HG02759 (cell line): Measurements from ENCODE around the gene NDST1.

Experiments
- ATAC-seq: cut with Tn5 transposase; IDR thresholded peaks from one replicate; pipeline ENCODE4 v1.9.1; 2021; ENCODE audit warnings: mild to moderate bottlenecking, moderate library complexity; ENCODE audit not compliant: unreplicated experiment

NDST1 gene

GRCh38 chr5:150583541-150584225 lies 75.8 kb downstream of the NDST1 start:
- ATAC-seq, result no peak

DNA sequence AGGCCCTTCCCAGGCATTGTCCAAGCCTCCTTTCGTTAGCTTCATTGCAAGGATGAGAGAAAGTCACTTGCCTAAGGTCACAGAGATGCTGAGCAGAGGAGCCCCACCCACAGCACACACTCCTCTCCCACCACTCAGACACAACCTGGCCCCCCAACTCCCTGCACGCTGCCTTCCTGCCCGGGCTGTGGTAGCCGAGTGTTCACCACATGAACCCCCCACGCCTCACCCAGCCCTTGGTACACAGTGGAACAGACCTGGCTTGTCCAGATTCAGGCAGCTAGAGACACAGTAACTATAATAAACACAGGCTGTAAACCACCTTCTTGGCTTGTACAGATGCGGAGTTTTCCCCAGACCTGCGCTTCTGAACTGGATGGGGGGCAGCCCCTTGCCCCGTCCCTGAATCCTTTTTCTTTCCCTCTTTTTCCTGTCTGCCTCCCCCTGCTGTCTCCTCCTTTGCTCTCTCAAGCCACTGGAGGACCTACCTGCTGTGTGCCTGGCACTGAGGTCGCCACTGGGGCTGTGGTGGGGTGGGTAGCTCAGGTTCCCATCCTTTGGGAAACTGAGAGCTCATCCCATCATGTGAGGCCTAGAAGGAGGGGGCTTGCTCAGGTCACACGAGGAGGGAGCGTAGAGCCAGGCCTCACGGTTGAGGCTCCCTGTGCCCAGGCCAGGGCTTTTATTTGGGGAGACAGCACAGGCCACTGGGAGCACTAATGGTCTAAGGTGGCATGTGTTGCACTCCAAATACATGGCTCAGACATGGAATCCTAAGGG lies 76.8 kb downstream of the NDST1 start:
- ATAC-seq, result no peak

DNA sequence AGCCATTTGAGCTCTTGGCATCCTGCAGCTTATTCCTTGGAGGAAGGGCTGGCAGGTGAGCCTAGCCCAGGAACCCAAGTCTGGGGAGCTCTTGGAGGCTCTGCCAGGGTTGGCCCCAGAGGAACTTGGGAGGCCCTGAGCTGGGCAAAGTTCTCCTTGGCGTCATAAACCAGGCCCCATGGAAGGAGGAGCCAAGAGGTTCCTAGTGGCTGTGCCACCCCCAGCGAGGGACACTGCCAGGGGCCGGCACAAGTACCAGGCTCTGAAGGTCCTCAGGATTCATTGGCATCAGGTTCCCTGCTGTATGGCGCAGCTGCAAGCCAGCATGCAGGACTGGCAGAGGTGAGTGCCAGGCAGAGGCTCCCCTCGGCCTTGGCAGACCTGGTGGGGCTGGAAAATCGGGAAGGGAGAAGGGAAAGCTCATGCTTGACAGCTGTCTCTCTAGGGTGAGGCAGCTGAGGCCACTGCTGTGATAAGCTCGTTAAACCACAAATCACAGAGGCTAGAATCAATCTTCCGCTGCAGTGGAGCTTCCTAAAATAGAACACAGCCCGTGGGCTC lies 77.9 kb downstream of the NDST1 start:
- no peak for ATAC-seq

DNA sequence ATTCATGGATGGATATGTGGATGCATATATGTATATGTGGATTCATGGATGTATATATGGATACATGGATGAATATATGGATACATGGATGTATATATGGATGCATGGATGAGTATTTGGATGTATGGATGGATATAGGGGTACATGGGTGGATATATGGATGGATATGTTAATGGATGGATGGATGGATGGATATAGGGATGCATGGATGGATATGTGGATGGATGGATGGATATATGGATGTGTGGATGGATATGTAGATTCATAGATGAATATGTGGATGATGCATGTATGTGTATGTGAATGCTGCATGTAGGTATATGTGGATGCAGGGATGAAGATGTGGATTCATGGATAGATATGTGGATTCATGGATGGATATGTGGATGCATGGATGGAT lies 79.1 kb downstream of the NDST1 start:
- ATAC-seq, result no peak

- no peak for ATAC-seq
Observed at GRCh38 chr5:150587856-150588595, 80.1 kb downstream of the NDST1 start.

DNA sequence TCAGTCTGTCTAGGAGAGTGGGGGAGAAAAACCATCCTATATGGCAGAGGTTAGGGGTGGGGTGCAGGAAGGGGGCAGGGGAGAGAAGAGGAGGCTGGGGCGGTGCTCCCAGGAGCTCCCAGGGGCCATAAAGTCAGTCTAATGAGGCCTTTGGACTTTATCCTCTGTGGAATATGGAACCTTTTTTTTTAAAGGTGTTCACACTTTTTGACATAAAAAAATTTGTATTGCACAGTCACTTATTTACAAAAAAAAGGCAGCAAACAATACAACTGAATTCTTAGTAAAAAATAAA lies 80.6 kb downstream of the NDST1 start:
- ATAC-seq, result no peak

DNA sequence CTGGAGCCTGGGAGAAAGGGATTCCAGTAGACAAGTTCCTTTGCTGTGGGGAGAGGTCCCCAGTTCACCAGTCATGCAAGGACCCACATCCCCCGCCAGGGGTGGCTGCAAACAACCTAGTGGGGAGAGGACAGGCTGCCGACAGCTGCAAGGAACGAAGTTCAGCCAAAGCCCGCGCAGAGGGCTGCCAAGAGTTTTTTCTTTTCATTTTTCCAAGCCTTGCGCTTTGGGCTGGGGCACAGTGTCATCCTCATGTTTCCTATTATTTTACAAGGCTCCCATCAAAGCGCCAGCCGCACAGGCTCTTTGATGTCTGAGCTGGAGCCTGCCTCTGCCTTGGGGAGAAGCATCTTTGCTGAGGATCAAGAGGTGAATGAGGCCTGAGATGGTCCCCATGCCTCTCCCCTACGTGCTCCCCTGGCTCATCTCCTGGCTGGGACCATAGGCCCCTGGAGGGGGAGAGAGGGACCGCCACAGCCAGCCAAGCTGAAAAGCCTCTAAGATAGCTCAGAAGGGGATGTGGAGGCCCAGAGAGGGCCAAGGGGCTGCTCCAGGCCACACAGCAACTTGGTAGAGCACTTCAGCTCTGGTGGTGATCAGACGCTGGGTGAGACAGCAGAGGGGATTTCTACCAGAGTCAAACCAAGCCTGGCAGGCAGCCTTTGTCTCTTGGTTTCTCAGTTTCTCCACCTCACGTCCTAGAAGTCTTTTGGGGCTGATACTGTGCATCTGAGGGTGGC lies 82.1 kb downstream of the NDST1 start:
- ATAC-seq, result peak; percentile 67

GRCh38 chr5:150590979-150591695 lies 83.2 kb downstream of the NDST1 start:
- ATAC-seq, result no peak

DNA sequence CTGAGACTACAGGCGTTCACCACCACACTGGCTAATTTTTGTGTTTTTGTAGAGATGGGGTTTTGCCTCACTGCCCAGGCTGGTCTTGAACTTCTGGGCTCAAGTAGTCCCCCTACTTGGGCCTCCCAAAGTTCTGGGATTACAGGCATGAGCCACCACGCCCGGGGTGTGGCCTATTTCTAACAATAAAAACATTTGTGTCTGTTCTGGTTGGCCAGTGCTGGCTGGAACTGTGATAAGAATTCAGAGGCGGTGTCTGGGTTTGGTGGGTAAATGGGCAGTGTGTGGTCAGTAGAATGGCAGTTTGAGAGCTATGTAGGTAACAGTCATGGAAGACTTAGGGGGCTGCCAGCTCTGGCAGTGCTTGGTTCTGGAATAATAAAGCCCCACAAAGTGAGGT lies 85.7 kb downstream of the NDST1 start:
- ATAC-seq, result no peak

- ATAC-seq, result no peak
Observed at GRCh38 chr5:150593996-150594395, 86.1 kb downstream of the NDST1 start.

DNA sequence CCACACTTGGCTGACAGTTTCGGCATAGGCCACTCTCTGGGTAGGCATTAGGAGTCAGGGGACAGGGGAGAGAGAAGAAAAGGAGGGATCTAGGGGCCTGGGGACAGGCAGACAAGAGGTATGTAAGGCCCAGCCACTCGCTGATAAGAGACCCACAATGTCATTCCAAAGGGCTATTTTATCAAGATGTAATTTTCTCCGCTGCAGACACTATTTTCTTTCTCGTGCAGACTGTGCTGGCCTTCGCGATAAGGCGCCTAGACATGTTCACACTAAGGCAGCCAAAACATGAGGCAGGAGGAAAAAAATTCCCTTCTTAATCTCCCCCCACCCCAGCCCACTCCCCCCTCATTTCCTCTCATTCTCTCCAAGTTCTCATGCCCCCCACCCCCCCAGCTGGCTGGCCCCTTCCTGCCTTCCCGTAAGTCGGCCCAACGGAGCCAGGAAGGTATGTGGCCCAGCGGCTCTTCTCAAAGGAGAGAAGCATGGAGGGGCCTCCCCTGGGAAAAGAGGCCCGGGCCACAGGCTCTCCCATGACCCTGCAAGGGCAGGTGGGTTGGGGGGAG lies 87.6 kb downstream of the NDST1 start:
- ATAC-seq, result no peak

DNA sequence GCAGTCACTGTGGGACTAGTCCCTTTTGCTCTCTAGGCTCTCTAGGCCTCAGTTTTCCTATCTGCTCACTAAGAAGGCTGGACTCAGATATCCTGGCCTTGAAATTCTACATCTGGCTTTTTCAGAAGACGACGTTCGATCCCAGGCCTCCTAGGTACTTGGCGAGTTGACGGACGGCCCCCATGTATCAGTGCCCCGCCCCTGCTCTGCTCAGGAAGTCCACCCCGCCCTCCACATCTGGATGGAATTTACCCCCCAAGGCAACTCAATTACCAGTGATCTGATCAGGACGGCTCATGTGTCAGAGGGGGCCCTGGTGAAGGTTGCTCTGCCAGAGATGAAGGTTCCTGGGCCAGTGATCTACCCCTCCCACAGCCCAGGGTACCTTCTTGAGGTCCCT lies 88.4 kb downstream of the NDST1 start:
- no peak for ATAC-seq

- ATAC-seq, result no peak
Observed at GRCh38 chr5:150596826-150597225, 88.9 kb downstream of the NDST1 start.

DNA sequence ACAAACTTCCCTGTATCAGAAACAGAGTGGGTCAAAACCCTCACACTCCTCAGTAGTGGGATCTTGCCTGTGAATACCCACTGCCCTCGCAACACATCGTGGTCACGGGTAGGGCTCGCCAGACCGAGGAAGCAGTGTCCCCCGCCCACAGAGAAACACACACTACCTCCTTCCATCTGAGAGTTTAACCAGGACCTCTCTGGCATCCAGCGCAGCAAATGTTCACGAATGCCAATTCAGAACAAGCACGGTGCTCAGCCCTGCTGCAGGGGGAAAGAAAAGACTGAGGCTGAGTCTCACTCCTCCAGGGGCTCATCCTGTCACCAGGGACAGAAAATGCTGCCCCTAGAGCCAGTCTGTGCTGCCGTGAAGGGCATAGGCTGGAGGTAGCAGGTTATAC lies 90.1 kb downstream of the NDST1 start:
- no peak for ATAC-seq

GRCh38 chr5:150598821-150599273 lies 90.9 kb downstream of the NDST1 start:
- no peak for ATAC-seq

- ATAC-seq, result no peak
Observed at GRCh38 chr5:150599281-150599680, 91.3 kb downstream of the NDST1 start.

- no peak for ATAC-seq
Observed at GRCh38 chr5:150599917-150600511, 92.1 kb downstream of the NDST1 start.

- ATAC-seq, result no peak
Observed at GRCh38 chr5:150600616-150601490, 92.9 kb downstream of the NDST1 start.
